HG03159 (cell line): ENCODE results near the gene CHSY3.
"Not testable (repeated sequence)": the region's sequence is repeated elsewhere in the genome, so short reads cannot be mapped to it uniquely, and the experiment has no call there.

Experiments
- ATAC-seq: cut with Tn5 transposase; IDR thresholded peaks from one replicate; pipeline ENCODE4 v1.9.1; 2021; ENCODE audit warnings: mild to moderate bottlenecking, moderate library complexity; ENCODE audit not compliant: unreplicated experiment

Gene CHSY3

DNA sequence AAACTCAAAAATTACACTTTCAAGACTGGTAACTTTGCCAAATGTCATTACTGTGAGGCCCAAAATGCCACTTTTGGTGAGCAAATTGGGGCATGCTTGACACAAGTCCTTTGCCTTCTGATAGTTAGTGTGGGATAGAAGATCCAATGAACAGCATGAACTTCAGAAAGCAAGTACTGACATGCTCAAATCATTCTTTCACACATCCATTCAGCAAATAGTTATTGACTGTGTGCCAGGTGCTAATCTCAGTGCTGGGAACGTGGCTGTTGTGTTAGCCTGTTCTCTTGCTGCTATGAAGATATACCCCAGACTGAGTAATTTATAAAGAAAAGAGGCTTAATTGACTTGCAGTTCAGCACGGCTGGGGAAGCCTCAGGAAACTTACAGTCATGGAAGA, 247.0 kb downstream of the CHSY3 start:
- no peak for ATAC-seq

DNA sequence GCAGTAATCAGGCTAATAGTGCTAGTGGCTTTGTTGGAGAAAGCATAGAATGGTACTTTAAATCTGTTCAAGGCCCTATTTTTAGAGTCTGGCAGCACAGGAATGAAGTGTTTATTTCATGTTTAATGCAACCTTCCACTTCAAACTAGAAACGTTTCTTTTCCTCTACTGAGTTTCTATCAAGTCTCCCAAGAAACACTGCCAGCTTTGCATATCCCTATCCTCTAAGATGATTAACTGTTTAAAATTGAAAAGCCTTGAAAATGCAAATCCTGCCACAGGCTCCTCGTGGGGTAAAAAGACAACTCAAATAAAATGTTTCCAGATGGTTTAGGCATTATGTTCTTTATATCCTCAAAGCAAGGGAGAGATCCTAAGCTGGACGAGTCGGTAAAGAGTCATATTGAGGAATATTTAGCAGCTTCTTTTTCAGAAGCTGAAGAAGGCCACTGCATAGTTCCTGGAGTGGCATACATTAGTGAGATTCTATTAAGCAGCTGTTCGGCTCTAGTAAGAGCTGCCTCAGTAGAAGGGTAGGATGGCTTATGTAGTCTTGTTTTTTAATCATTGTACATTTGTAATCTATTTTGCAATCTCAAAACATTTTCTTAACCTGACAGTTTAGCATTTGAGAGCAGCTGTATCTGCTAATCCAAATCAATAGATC, 251.2 kb downstream of the CHSY3 start:
- no peak for ATAC-seq

DNA sequence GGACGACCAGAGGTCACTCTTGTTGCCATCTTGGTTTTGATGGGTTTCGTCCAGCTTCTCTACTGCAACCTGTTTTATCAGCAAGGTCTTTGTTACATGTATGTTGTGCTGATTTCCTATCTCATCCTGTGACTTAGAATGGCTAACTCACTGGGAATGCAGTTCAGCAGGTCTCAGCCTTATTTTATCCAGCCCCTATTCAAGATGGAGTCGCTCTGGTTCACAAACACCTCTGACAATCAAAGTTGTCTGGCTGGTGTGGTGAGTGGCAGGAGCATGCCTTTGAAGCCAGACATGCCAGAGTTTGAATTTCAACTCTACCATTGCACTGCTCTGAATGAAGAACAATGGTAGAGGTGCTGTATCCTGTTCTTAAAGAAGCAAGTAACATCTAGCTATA, 253.8 kb downstream of the CHSY3 start:
- no peak for ATAC-seq

DNA sequence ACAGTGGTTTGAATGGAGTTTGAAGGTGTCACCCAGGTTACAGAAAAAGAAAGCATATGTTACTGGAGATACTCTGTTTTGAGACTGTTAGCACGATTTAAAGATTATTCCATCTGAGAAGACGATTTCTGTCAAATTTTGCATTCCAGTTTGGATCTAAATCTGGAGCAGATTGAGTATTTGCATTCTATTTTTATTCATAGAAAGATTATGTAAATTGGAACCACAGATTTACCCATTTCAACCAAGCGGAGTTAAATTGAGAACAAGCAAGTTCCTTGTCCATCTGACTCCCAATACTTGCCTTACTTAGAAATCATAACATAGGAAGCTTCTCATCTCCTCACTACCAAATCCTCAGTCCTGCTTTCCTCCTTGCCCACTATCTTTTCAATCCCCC, 255.7 kb downstream of the CHSY3 start:
- ATAC-seq = no peak

DNA sequence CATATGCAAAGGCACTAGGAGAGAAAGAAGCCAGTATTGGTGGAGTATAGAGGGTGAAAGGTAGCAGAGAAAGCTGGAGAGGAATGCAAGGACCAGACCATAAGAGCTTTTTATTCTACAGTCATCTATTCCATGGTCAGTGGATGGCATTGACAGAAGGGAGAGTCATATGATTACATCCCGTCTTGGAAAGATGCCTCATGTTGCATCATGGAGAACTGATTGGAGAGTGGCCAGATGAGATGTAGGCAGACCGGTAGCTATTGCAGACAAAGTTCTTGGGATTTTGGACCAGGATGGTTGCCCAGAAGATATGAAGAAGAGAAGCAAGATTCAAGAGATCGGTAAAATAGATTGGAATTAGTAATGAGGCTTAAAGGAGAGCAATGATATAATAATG, 260.7 kb downstream of the CHSY3 start:
- no peak for ATAC-seq

DNA sequence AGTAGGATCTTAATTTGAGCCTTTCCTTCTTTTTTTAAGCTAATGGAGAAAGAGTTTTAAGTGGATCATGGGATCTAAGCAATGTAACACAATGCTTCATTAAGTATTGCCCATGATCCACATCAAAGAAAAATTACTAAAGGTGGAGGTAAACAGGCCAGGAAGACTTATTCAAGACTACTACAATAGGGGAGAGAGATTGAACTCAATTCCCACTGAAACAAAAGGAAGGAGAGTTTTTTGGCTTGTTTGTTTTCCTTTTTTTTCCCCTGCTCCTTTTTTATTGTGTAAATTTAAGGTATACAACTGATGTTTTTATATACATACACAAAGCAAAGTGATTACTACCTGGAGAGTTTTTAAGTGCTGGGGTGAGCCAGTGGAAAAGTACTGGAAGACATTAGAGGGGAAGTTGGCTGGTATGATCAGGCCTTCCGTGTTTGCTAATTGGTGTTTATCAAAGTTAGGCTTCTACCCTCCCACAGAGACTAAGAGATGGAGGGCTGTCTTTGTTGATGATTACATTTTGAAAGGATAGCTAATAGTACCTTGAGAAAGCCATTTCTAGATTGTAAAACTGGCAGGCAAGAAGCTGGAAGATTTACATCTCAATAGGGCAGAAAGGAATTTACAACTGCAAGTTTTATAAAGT, 262.7 kb downstream of the CHSY3 start:
- ATAC-seq = no peak

DNA sequence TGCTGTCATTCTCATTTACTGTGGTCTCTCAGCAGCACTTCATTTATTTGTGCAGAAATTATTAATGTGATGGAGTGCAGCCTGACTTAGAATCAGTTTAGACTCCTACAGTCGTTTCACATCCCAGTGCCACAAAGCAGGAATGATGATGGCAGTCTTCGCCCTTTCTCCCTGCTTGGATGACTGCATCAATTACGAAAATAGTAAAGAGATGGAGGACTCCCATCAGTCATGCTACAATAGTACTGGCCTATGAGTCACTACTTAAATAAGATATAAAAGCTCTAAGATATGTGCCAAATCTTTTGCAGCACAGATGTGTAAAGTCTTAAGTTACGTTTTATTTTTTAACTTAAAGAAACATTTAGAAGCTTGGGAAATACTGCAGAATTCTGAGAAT, 263.9 kb downstream of the CHSY3 start:
- no peak for ATAC-seq

DNA sequence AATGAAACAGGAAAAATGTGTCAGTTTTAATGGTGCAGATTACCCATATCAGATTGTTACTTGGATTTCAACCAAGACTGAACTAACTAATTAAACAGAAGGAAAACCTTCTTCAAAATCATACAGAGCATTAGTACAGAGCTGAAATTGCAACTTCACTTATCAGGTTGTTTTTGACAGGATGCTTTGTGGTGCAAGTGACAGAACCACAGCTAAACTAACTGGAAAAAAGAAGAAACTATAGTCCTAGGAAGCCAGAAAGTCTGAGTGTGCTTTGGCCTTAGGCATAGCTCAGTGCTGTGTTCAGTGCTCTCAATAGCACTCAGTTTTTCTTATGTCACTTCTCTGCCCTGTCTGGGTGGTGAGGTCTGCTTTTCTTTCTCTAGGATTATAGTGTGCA, 267.4 kb downstream of the CHSY3 start:
- ATAC-seq = no peak

DNA sequence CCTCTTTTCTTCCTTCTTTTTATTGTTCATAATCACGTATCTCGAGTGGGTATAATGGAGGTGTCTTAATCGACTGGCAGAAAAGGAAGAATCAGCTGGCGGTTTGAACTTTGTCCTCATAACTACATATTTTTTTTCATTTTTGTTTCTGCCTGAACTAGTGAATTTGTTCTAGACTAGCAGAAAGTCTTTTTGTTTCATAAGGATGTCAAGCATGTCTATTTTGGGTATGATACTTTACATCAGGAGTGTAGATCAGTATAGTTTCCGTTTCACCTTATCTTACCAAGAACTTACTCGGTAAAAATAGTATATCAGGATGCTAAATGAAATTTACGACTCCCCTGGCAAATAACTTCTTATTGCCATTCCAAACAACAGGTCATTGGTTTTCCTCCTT, 278.9 kb downstream of the CHSY3 start:
- ATAC-seq = no peak

DNA sequence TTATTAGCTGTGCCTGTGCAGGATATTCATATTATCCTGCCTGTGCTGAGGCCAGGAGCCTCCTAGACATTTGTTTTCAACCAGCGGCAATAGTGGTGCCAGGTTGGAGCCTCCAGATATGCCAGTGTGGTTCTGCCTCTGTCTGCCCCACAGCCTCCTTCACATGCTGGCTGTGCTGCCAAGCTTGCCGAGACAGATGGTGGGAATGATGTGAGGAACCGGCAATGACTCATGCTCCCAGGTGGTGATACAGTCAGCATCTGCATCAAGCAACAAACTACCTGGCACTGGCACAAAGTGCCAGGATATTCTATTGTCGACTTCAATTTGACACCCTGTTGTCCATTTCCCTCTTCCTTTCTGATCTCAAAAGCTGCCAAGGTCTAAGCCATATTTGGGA, 285.7 kb downstream of the CHSY3 start:
- ATAC-seq = no peak

DNA sequence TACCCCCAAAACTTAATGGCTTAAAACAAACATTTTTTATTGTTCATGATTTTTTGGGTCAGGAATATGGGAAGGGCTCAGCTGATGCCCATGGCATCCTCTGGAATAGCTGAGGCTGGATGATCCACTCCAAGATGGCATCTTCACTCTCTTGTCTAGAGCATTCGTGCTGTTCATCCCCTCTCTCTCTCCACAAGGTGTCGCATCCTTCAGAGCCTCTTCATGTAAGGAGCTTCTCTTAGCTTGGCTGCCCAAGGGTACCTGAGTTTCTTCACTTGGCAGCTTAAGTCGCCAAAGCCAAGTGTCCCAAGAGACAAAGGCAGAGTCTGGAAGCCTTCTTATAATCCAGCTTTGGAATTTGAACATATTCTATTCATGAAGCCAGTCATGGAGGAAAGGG, 294.7 kb downstream of the CHSY3 start:
- peak; percentile 61 for ATAC-seq

DNA sequence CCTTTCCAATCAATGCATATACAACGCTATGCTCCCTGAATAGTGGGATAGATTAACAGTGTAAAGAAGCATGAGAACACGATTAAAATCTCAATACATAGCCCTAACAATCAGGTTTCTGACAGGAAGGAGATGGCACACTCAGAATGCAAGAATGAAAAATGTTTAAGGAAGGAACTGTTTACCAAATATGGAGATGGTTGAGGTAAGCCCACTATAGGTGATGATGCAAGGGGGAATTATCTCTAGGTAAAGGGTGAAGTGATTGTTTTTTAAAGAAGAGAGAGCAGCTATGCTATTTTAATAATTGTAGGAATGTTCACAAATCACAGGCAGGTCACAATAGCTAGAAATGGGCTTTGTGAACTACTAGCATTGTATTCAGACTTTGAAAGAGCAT, 302.4 kb downstream of the CHSY3 start:
- no peak for ATAC-seq

DNA sequence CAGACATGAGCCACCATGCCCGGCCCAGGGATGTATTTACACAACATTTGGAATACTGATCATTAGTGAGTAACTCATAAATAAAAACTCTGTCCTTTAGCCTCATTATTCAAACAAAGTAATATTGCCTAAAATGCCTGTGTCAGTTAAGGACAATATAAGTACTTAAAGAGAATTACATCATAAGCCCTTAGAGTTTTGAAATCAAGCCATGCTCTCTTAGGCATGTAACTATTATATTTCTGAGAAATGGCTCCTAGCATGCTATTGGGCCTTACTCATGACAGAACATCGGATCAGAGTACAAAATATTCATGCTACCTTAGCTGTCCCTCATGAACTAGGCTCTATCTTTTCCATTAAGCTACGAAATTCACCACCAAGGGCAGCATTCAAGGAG, 309.3 kb downstream of the CHSY3 start:
- no peak for ATAC-seq

DNA sequence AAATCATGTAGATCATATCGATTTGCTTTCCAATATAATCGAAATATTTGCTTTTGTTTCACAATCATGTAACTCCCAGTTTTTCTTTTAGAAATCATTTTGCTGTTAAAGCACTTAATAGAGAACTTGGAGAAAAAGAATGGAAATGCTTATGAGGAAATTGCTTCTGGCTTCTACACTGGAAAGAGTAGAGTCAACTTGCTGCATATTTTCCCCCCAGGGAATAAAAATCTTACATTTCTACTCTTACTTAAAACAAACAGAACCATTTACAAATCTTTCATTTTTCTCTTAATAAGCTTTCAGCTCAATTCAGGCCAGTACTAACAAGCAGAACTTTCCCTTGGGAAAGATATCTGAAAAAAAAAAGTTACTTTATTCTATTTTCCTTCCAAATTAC, 312.0 kb downstream of the CHSY3 start:
- no peak for ATAC-seq

DNA sequence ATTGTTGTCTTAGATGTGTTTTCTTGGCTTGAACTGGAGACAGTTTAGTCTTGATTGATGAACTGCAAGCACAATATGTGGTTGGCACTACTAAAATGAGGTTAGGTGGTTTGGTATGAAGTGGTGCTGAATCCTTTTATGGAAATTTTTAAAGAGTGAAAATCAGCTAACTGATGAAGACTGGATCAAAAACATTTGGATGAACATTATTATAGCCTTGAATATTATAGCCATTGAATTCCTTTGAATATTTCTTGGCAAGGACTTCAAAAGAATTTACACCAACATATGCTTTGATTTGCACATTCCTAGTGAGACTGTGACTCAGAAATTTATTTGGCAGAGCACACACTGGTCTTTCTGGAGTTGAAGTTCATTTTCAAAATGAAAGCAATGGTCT, 318.3 kb downstream of the CHSY3 start:
- no peak for ATAC-seq

DNA sequence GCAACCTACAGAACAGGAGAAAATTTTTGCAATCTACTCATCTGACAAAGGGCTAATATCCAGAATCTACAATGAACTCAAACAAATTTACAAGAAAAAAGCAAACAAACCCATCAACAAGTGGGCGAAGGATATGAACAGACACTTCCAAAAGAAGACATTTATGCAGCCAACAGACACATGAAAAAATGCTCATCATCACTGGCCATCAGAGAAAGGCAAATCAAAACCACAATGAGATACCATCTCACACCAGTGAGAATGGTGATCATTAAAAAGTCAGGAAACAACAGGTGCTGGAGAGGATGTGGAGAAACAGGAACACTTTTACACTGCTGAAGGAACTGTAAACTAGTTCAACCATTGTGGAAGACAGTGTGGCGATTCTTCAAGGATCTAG, 322.3 kb downstream of the CHSY3 start:
- ATAC-seq = not testable (repeated sequence)

DNA sequence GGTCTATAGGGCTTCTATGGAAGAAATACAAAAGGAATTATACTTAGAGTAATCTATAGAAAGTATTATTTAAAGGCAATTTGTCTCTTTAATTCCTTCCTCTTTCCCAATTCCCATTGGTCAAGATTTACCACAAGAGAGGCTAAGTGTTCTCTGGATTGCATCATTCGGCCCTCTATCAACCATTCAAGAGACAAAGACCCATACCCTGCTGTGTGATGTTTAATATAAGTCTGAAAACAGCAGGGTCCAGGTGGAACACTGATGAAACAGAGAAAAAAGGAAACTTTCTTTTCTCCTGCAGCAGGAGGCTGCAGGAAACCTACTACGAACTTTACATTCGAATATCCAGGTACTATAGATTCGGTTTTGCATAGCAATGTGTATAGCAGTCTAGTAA, 323.4 kb downstream of the CHSY3 start:
- no peak for ATAC-seq

DNA sequence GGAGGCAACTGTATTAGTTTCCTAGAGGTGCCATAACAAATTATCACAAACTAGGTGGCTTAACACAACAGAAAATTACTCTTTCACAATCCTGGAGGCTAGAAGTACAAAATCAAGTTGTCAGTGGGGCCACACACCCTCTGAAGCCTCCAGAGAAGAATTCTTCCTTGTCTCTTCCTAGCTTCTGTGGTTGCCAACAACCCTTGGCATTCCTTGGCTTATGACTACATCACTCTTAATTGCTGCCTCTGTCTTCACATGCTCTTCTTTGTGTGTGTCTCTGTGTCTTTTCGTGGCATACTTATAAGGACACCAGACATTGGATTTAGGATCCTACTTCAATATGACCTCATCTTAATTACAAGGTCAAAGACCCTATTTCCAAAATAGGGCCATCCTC, 327.5 kb downstream of the CHSY3 start:
- no peak for ATAC-seq

DNA sequence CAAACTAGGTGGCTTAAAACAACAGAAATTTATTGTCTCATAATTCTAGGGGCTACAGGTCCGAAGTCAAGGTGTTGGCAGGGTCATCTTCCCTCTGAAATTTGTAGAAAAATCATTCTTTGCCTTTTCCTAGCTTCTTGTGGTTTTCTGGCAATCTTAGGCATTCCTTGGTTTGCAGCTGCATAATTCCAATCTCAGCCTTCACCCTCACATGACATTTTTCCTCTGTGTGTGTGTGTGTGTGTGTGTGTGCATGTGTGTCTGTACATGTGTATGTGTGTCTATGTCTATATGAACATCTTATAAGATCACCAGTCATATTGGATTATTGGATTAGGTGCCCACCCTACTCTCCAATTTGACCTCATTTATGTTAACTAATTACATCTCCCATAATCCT, 330.6 kb downstream of the CHSY3 start:
- no peak for ATAC-seq
